ENCODE results near the gene NDUFAF3.
A peak's percentile ranks its signal among the peaks of the same experiment; 100 is the strongest.

The NDUFAF3 gene

DNA sequence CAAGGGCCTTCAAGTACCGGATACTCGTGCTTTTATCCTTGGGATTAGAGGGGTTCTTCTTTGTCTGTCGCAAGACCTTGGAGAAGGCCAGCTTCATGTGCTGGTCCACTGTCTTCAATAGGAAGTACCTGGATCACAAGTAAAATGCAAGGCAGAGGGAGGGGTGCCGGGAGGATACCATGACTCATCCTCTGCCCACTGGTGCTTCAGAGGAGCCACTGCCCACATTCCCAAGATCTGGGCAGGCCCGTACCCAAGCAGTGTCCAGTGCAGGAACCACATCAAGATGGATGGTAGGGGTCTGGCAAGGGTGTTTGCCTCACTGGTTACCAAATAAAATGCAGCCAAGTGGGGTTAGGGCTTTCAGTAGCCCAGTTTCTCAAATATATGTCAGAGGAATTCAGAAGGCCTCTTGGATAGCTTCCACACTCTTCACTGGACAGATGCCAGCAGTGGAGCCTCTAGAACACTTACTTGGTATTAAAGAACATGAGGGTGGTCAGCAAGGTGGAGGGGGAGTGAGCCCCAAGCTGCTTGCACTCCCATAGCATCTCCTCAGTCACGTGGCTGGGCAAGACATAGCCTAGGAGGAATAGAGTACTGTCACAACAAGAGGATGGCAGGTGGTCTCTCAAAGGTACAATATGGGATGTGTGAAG is 10.9 kb downstream of the NDUFAF3 start:
- Mint-ChIP-seq H3K4me3 (no peak overlapping the region), H3K36me3 (peaks cover 15% of the 10 kb centered on the region), H3K9me3 (ENCODE audit: low read depth) (no peaks in the 10 kb centered on the region), H3K27me3 (no peaks in the 10 kb centered on the region), H3K4me1 (ENCODE audit: low read depth) (peaks cover 20% of the 10 kb centered on the region), H3K27ac (peak overlapping the region; percentile 64)

DNA sequence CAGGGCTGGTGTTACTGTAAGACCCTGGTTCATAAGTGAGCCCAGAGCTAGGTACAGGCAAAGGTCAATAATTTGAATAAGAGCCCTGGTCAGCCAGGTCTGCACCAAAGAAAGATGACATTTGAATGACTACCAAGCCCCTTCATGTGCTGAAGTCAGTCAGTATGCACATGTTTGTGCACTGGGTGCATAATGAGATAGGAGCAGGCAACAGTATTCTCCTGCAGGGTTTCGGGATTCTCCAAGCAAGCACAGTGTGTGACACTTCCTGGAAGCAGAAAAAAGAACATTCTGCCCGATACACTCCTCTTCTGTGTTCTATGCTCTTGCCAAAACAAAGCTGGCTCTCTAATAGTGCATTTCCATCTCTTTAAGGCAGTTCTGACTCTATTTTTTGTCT is 12.7 kb downstream of the NDUFAF3 start:
- Mint-ChIP-seq H3K27ac (no peak overlapping the region), H3K27me3 (no peaks in the 10 kb centered on the region), H3K36me3 (peaks cover 9% of the 10 kb centered on the region), H3K4me3 (no peak overlapping the region), H3K9me3 (ENCODE audit: low read depth) (no peaks in the 10 kb centered on the region), H3K4me1 (ENCODE audit: low read depth) (peaks cover 6% of the 10 kb centered on the region)

DNA sequence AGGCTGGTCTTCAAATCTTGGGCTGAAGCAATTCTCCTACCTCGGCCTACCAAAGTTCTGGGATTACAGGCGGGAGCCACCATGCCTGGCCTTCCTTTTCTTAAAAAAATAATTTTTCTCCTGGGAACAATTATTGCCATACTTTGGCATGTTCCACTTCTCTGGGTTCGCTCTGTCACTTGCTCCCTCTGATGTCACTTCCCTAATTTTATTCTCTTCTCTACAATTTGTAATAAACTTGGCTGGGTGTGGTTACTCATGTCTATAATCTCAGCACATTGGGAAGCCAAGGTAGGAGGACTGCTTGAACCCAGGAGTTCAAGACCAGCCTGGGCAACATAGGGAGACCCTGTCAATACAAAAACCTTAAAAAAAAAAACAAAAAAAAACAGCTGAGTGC is 13.4 kb downstream of the NDUFAF3 start:
- Mint-ChIP-seq H3K9me3 (ENCODE audit: low read depth) (no peaks in the 10 kb centered on the region), H3K27ac (no peak overlapping the region)

DNA sequence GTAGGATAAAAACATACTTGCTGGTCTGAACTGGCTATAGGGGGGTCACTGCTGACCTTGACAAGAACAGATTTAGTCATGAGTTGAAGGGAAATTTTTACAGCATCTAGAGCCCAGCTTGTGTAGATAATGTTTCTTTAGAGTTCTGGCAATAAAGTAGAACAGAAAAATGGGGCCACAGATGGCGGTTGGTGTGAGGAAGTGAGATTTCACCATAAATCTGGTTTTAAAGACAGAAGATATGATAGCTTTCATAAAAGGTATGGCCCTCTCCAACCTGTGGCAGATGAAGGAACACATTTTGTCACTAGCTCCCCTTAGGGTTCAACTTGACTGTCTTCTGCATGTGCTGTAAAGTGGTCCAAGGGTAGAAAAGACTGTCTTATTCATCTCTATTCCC is 31.6 kb downstream of the NDUFAF3 start:
- Mint-ChIP-seq H3K9me3 (ENCODE audit: low read depth) (no peaks in the 10 kb centered on the region), H3K4me3 (no peak overlapping the region), H3K4me1 (ENCODE audit: low read depth) (peaks cover 18% of the 10 kb centered on the region), H3K27ac (no peak overlapping the region), H3K36me3 (peaks cover 12% of the 10 kb centered on the region), H3K27me3 (no peaks in the 10 kb centered on the region)

More for the DNA sequence above, 13.4 kb downstream of the NDUFAF3 start:
- Mint-ChIP-seq H3K27me3 (no peaks in the 10 kb centered on the region), H3K36me3 (peaks cover 9% of the 10 kb centered on the region), H3K4me1 (ENCODE audit: low read depth) (peaks cover 1% of the 10 kb centered on the region), H3K4me3 (no peak overlapping the region)

DNA sequence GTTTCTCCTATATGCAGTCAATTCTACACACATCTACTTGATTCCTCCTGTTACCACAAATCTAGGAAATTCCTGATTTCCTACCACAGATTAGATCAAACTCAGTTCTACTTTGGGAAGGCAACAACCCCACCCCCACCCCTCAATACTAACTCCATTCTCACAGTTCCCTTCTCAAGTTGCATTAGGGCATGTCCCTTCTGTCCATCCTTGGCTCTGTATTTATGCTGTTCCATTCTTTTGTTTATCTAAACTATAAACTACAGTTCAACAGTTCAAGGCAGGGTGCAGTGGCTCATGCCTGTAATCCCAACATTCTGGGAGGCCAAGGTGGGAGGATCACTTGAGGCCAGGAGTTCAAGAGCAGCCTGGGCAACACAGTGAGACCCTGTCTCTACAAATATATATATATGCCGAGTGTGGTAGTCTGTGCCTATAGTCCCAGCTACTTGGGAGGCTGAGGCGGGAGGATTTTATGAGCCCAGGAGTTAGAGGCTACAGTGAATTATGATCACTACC is 32.5 kb downstream of the NDUFAF3 start:
- Mint-ChIP-seq H3K9me3 (ENCODE audit: low read depth) (no peaks in the 10 kb centered on the region), H3K4me3 (no peak overlapping the region), H3K36me3 (peaks cover 12% of the 10 kb centered on the region), H3K27me3 (no peaks in the 10 kb centered on the region), H3K4me1 (ENCODE audit: low read depth) (peaks cover 18% of the 10 kb centered on the region), H3K27ac (peak overlapping the region; percentile 41)

DNA sequence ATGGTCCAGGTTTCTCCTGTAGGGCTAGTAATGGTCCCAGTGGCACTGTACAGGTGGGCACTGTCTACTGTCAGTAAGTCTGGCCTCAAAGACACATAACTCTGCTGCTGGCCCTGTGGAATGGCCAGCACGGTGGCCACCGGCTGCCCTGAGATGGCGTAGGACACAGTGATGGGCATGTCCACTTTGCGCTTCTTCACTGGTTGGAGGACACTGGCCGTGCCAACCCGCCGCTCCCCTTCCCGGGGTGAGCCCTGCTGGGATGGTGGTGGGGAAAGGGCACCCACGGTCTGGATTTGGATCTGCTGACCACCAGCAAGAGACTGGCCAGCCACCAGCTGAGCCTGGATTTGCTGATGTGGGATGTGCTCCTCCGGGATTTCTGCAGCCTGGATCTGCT is 35.3 kb downstream of the NDUFAF3 start:
- H3K9me3 Mint-ChIP-seq (ENCODE audit: low read depth) = no peaks in the 10 kb centered on the region
- H3K4me1 Mint-ChIP-seq (ENCODE audit: low read depth) = peaks cover 9% of the 10 kb centered on the region
- peaks cover 7% of the 10 kb centered on the region for H3K36me3 Mint-ChIP-seq
- no peak overlapping the region for H3K4me3 Mint-ChIP-seq
- H3K27me3 Mint-ChIP-seq = no peaks in the 10 kb centered on the region
- no peak overlapping the region for H3K27ac Mint-ChIP-seq

DNA sequence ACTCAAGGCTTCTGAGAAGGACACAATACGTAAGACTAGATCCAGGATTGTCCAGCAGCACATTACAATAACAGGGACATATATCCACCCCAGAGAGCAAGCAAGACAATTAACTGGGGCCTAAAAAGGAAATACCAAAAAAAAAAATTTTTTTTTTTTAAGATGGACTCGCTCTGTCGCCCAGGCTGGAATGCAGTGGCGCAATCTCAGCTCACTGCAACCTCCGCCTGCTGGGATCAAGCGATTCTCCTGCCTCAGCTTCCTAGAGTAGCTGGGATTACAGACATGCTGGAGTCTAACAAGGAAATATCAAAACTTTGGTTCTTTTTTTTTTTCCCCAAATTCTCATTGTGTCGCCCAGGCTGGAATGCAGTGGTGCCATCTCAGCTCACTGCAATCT is 36.1 kb downstream of the NDUFAF3 start:
- Mint-ChIP-seq H3K36me3 (peaks cover 4% of the 10 kb centered on the region), H3K4me1 (ENCODE audit: low read depth) (peaks cover 6% of the 10 kb centered on the region), H3K9me3 (ENCODE audit: low read depth) (no peaks in the 10 kb centered on the region), H3K27ac (no peak overlapping the region), H3K4me3 (no peak overlapping the region), H3K27me3 (no peaks in the 10 kb centered on the region)

Data from activated naive CD8-positive, alpha-beta T cell (primary cell).